Mononuclear cell (primary cell): ENCODE measurements around the gene CLDN19. TPM values are rescaled to one million over a fixed set of nuclear protein-coding genes. Genes with fewer than 3 reads are reported as not detected.

ENCODE experiments used
- total RNA-seq: library from RNA; depleted of rRNA; stranded (reverse); fragments of >200 nt; gene quantifications from one replicate; pipeline ENCODE4 v1.2.3, GENCODE V29; 2012

CLDN19 gene
- total RNA-seq, 1 donor = under 0.01 TPM

Other genes with a start within 250 kb of the CLDN19 start
- 26.1 TPM for gene PPIH, start 81.8 kb downstream of the CLDN19 start, total RNA-seq
- gene YBX1, start 57.8 kb downstream of the CLDN19 start, total RNA-seq = 446 TPM
- 12.7 TPM for gene P3H1, start 26.8 kb upstream of the CLDN19 start, total RNA-seq
- 6.3 TPM for gene C1orf50, start 27.0 kb upstream of the CLDN19 start, total RNA-seq
- 1.0 TPM for gene TMEM269, start 44.8 kb upstream of the CLDN19 start, total RNA-seq
- gene ERMAP, start 76.9 kb upstream of the CLDN19 start, total RNA-seq = 6.4 TPM
- gene SVBP, start 77.2 kb upstream of the CLDN19 start, total RNA-seq = 22.5 TPM
- 1.6 TPM for gene ZNF691, start 106.4 kb upstream of the CLDN19 start, total RNA-seq
- gene SLC2A1, start 218.6 kb upstream of the CLDN19 start, total RNA-seq = 49.7 TPM